ENCODE results near the gene ZNF559.
"Not testable (repeated sequence)": the region's sequence is repeated elsewhere in the genome, so short reads cannot be mapped to it uniquely, and the experiment has no call there.

Gene ZNF559

GRCh38 chr19:9323919-9324583 lies at the start of gene ZNF559:
Gene ZNF559 (plus strand): TSS chr19:9324179. CDS start chr19:9338550, 14,371 bp downstream.
- DNase-seq (ENCODE audit: low spot score): peak; percentile 99

- DNase-seq (ENCODE audit: low spot score): not testable (repeated sequence)
These were observed 40.5 kb upstream of the ZNF559 start for GRCh38 chr19:9283485-9283884.

- DNase-seq (ENCODE audit: low spot score): no peak
These were observed 34.6 kb upstream of the ZNF559 start for GRCh38 chr19:9289231-9289884.

GRCh38 chr19:9295411-9295849 lies 28.5 kb upstream of the ZNF559 start:
- no peak for DNase-seq (ENCODE audit: low spot score)

GRCh38 chr19:9296336-9296735 lies 27.6 kb upstream of the ZNF559 start:
- DNase-seq (ENCODE audit: low spot score): no peak

- DNase-seq (ENCODE audit: low spot score): peak; percentile 47
These were observed 17.5 kb upstream of the ZNF559 start for GRCh38 chr19:9306443-9306842.

- no peak for DNase-seq (ENCODE audit: low spot score)
These were observed 15.7 kb upstream of the ZNF559 start for GRCh38 chr19:9308091-9308770.

- peak; percentile 97 for DNase-seq (ENCODE audit: low spot score)
These were observed 14.6 kb upstream of the ZNF559 start, which contains the start of gene ZNF699 for GRCh38 chr19:9309139-9309973. Gene ZNF699 (minus strand): TSS chr19:9309838. CDS start chr19:9305119, 4,719 bp downstream.

GRCh38 chr19:9309974-9310446 lies 14.0 kb upstream of the ZNF559 start:
- peak; percentile 91 for DNase-seq (ENCODE audit: low spot score)

- no peak for DNase-seq (ENCODE audit: low spot score)
These were observed 10.2 kb upstream of the ZNF559 start for GRCh38 chr19:9313756-9314155.

- no peak for DNase-seq (ENCODE audit: low spot score)
These were observed 2.6 kb upstream of the ZNF559 start for GRCh38 chr19:9321338-9321737.

- not testable (repeated sequence) for DNase-seq (ENCODE audit: low spot score)
These were observed 2.2 kb upstream of the ZNF559 start for GRCh38 chr19:9321756-9322155.

- DNase-seq (ENCODE audit: low spot score): not testable (repeated sequence)
These were observed 1.8 kb upstream of the ZNF559 start for GRCh38 chr19:9322201-9322600.

- peak; percentile 43 for DNase-seq (ENCODE audit: low spot score)
These were observed 441 bp upstream of the ZNF559 start for GRCh38 chr19:9323557-9323918.

GRCh38 chr19:9324584-9324962 lies 594 bp downstream of the ZNF559 start:
- no peak for DNase-seq (ENCODE audit: low spot score)

GRCh38 chr19:9329999-9330398 lies 6.0 kb downstream of the ZNF559 start:
- DNase-seq (ENCODE audit: low spot score): no peak

GRCh38 chr19:9342610-9343304 lies 18.8 kb downstream of the ZNF559 start:
- DNase-seq (ENCODE audit: low spot score): no peak

- DNase-seq (ENCODE audit: low spot score): no peak
These were observed 21.0 kb downstream of the ZNF559 start for GRCh38 chr19:9345005-9345404.

GRCh38 chr19:9348253-9348652 lies 24.3 kb downstream of the ZNF559 start:
- no peak for DNase-seq (ENCODE audit: low spot score)

GRCh38 chr19:9348671-9349070 lies 24.7 kb downstream of the ZNF559 start:
- DNase-seq (ENCODE audit: low spot score): no peak

- DNase-seq (ENCODE audit: low spot score): no peak
These were observed 28.5 kb downstream of the ZNF559 start for GRCh38 chr19:9352505-9352904.
